Fibroblast of skin of right biceps (primary cell): Measurements from ENCODE around the gene DOCK11.

Source experiments
- DNase-seq: peaks from one replicate; pipeline ENCODE4 v3.0.0-alpha.2; 2013

Gene DOCK11

DNA sequence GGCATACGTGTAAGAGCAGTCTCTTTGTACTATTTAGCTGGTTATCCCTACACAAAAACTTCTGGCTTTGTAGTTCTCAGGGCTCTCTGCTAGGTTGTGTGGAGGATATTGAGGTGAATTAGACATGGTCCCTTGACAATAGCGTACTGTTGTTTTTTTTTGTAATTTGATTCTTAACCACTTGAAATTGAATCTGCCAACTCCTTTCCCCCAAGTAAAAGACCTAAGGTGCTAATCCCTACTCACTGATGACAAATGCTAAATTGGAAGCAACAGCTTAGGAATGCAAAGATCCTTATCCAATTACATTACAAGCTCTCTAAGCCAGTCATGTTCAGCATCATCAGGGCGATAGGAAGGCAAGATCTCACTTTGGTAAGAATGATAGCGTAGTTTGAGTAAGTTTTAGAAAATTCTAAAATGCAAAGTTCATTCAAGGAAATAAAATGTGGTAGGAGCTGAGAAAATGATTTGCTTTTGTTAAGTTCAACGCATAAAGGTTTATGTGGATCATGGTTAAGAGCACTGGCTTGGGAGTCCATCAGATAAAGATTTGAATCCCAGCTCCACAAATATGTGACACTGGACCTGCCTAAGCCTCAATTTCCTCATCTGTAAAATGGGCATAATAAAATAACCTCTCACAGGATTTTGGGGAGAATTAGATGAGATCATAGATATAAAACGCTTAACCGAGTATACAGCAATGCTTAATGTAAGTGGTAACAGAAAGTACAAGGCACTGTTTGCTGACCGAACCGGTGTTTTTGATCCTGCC is 39.3 kb downstream of the DOCK11 start:
- DNase-seq: peak; percentile 78

- DNase-seq: no peak
These were observed 40.6 kb downstream of the DOCK11 start for GRCh38 chrX:118536204-118536603.

- DNase-seq: peak; percentile 54
These were observed 41.3 kb downstream of the DOCK11 start for GRCh38 chrX:118536687-118537461.

- no peak for DNase-seq
These were observed 42.8 kb downstream of the DOCK11 start for GRCh38 chrX:118538386-118538785.

DNA sequence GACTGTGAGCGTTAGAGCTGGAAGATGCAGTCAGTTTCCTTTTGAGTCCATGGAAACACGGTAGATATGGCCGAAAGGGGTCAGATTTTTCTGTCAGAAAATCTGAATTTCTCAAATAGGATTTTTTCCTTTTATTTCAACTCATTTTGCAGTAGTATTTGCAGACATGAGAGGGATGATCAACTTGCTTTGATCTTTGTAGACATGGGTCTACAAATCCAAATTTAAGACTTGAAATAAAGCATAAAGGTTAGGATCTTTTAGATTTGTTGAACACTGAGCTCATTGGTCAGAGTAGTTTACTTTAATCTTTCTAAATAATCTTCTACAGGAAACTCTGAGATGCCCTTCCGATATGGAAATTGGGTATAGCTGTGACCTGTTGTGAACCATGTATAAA is 44.7 kb downstream of the DOCK11 start:
- DNase-seq: no peak

GRCh38 chrX:118541482-118541881 is 45.9 kb downstream of the DOCK11 start:
- no peak for DNase-seq

- DNase-seq: no peak
These were observed 49.9 kb downstream of the DOCK11 start for GRCh38 chrX:118545510-118545909.

GRCh38 chrX:118548841-118549240 is 53.2 kb downstream of the DOCK11 start:
- DNase-seq: no peak

GRCh38 chrX:118550792-118551191 is 55.2 kb downstream of the DOCK11 start:
- DNase-seq: no peak

DNA sequence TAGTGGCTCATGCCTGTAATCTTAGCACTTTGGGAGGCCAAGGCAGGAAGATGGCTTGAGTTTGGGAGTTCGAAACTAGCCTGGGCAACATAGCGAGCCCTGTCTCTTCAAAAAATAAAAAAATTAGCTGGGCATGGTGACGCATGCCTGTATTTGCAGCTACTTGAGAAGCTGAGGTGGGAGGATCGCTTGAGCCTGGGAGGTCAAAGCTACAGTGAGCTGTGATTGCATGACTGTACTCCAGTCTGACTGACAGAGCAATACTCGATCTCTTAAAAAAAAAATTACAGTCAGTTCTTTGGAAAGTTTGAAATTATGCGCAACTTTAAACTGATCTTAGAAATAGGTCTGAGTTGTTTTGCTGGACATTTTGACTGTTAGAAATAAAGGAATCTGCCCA is 55.8 kb downstream of the DOCK11 start:
- DNase-seq: no peak

GRCh38 chrX:118552121-118552900 is 56.7 kb downstream of the DOCK11 start:
- peak; percentile 68 for DNase-seq

DNA sequence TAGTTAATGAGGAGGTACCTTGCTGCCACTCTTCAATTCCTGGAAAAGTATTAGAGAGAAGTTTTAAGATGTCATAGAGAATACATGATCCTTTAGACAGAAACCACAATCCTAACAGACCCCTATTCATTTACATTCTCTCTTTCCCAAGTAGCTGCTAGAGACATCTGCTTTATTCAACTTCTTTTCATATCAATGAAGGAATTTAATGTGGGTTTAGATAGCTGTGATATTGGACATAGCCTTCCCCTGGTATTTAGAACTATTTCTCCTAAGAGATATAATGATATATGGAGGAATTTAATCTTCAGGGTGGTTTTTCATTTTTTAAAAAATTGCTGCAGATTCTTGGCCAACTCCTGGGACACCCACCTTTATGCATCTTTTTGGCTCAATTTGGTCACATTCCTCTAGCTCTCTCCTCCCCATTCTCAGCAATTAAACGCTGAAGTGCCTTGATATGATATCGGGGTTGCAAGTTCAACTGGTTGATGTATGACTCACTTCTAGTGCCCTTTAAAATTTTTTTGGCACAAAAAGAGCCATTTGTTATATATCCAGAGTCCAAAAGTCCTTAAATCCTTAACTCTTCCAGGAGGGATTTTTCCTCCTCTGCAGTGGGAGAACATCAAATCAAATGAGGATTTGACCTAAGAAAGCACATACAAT is 57.6 kb downstream of the DOCK11 start:
- peak; percentile 33 for DNase-seq

DNA sequence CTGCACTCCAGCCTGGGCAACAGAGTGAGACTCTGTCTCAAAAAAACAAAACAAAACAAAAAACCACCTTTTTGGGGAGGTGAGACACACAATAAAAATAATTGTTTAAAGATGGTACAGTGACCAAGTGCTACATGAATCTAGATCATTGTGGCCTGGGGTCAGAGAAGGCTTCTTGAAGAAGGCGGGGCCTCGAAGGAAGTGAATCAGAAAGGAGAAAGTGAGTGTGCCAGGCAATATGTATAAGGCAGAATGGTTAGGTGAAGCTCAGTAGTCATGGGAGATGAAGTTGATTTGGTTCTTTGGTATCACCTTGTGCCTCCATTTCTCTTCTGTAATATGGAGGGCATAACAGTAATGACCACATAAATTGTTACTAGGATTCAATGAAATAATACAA is 58.9 kb downstream of the DOCK11 start:
- no peak for DNase-seq

DNA sequence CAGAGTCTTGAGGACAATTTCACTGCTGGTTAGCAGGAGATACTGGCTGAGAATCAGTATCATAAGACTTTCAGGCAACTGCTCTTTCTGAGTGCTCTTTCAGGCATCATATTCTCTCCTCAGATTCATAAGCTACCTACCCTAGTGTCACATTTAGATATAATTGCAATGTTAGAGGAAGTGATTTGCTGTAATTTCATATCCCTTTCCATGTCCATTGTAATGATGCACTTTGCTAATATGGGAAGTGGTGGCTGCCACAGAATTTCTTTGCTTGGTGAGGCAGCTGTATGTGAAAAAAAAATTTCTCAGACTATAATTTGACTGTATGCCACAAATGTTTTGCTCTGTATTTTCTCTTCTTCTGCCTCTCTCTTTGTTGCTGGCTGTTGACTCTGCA is 63.3 kb downstream of the DOCK11 start:
- DNase-seq: no peak

DNA sequence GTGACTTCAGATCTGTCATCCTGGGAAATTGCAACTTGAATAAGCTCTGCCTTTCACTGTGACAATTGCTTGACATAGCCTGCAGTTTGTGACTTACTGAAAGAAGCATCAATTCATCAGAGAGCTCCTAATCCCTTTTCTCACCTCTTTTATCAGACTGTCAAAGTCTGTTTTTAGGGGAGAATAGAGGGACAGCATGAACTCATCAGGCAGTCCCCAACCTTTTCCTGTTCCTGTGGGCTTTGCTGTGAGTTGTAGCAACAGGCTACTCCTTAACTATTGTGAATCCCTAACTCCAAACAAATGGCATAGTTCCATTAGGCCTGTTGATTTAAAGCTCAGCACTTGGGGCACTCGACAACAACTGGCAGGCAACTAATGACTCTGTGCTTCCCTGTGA is 64.9 kb downstream of the DOCK11 start:
- DNase-seq: no peak

DNA sequence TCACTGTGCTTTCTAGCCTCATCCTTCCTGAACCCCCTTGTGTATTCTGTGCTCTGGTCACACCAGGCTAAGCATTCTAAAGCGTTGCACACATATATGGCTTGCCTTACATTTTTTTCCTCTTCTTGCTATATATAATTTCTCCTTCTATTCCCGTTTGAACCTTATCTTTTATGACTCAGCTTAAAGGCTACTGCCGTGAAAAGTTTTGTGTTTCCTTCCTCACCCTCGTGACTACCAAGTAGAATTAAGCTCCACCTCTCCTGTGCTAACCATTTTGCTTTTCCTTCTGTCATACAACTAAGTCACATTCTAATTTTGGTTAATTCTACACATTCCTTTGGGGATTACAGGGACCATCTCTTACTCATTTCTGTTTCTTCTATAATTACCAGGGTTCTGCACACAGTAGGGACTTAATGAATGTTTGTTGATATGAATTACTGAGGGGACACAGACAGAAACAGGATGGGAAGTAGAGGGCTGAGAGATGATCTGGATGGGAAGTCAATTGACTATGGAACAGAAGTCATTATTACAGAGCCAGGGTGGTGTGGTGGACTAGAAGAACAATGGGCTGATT is 67.1 kb downstream of the DOCK11 start:
- no peak for DNase-seq

DNA sequence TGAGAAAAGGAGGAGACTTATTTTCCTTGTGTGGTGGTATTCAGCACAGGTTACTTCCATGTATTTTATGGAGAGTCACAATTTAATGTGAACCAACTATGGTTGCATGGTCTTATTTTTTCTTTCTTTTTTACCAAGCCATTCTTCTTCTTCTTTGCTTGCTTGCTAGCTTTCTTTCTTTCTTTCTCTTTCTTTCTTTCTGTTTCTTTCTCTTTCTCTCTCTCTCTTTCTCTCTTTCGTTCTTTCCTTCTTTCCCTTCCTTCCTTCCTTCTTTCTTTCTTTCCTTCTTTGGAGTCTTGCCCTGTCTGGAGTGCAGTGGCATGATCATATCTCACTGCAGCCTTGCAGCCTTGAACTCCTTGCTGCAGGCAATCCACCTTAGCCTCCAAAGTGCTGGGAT is 68.9 kb downstream of the DOCK11 start:
- no peak for DNase-seq

- DNase-seq: peak; percentile 1
These were observed 70.2 kb downstream of the DOCK11 start for GRCh38 chrX:118565853-118566252.

DNA sequence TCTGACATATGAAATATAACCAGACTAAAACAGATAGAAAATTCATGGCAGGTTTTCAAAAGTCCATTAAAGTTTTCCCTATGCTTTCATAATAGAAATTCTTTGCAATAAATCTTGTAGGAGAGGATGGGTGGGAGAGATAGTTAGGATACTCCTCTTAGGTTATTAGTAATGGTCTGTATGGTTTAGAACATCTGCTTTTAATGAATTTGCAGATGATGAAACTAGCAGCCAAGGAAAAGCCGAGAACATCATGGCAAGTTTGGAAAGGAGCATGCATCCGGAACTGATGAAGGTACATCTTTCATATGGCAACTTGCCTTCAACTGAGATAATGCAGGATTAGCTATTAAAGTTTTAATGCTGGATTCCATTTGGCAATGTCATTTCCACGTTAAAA is 70.7 kb downstream of the DOCK11 start:
- peak; percentile 80 for DNase-seq

- DNase-seq: no peak
These were observed 74.1 kb downstream of the DOCK11 start for GRCh38 chrX:118569676-118570075.

DNA sequence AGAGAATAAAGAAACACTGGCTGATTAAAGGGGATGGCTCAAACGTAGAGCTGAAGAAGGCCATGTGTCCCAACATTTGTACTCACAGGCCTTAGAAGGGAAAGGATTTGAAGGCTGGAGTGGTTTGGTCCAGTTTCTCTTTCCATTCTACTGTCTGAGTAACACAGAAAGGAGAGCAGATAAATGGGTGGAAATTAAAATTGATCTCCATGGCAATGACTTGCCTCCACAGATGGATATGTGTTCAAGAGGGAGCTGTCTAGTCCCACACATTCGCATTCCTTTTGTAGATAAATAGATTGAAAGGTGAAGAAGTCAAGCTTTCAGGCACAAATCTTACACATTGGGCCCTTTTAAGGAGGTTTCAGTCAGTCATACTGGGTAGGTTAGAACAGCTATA is 74.6 kb downstream of the DOCK11 start:
- DNase-seq: no peak

- no peak for DNase-seq
These were observed 76.2 kb downstream of the DOCK11 start for GRCh38 chrX:118571836-118572235.

GRCh38 chrX:118574666-118575065 is 79.1 kb downstream of the DOCK11 start:
- DNase-seq: no peak
